Tibial nerve (tissue), 4 donors: ENCODE results near the gene TBC1D22A. TPM values are rescaled to one million over a fixed set of nuclear protein-coding genes. Genes with fewer than 3 reads are reported as not detected.

Experiments
- DNase-seq, 2 donors: peaks; one replicate each; pipeline ENCODE4 v3.0.0-alpha.2; 2019; ENCODE audit warnings: low spot score in 2 of 2
- H3K27ac ChIP-seq, 4 donors: fragments of 200-600 bp; sonication (generic) in 3 of 4; one replicate each; pipeline ENCODE4 v1.5.1; 2017 to 2019; ENCODE audit warnings: mild to moderate bottlenecking in 1 of 4
- H3K27me3 ChIP-seq, 2 donors: fragments of 200-600 bp; sonication (generic) in 1 of 2; one replicate each; pipeline versions ENCODE4 v1.5.1 to v1.6.0; 2017 to 2019
- H3K36me3 ChIP-seq, 3 donors: fragments of 200-600 bp; sonication (generic); one replicate each; pipeline ENCODE4 v1.5.1; 2018 to 2019
- H3K4me1 ChIP-seq, 4 donors: fragments of 200-600 bp; sonication (generic) in 3 of 4; one replicate each; pipeline ENCODE4 v1.5.1; 2017 to 2019
- H3K4me3 ChIP-seq, 4 donors: fragments of 200-600 bp; sonication (generic) in 3 of 4; one replicate each; pipeline ENCODE4 v1.5.1; 2017 to 2019; ENCODE audit warnings: mild to moderate bottlenecking in 1 of 4, moderate library complexity in 1 of 4
- H3K9me3 ChIP-seq, 4 donors: fragments of 200-600 bp; sonication (generic) in 3 of 4; one replicate each; pipeline ENCODE4 v1.5.1; 2017 to 2019
- CTCF ChIP-seq, 5 experiments: fragments of 200-600 bp in 3 of 5; fragments of 450-650 bp in 2 of 5; sonication (generic) in 3 of 5; IDR thresholded peaks; one replicate each; pipeline ENCODE4 v1.5.1; 2016 to 2019; ENCODE audit warnings: antibody characterized with exemption in 5 of 5, mild to moderate bottlenecking in 3 of 5, moderate library complexity in 2 of 5
- EP300 ChIP-seq, 2 donors: sonication (generic); formaldehyde crosslinking; IDR thresholded peaks; one replicate each; pipeline ENCODE4 v1.6.1; 2017; ENCODE audit warnings: antibody characterized with exemption in 2 of 2, mild to moderate bottlenecking in 1 of 2
- POLR2A ChIP-seq, 2 donors: fragments of 450-650 bp; IDR thresholded peaks; one replicate each; pipeline ENCODE4 v1.6.1; 2017; ENCODE audit warnings: antibody characterized with exemption in 2 of 2, mild to moderate bottlenecking in 2 of 2, moderate library complexity in 2 of 2
- WGBS, 2 donors: methylation state at CpG; one replicate each; pipeline ENCODE4 v1.1.5; 2018; 5-methylcytosine and 5-hydroxymethylcytosine counted together
- total RNA-seq, 4 donors: library from RNA; depleted of rRNA; stranded (reverse); fragments of >200 nt; gene quantifications; one replicate each; pipeline ENCODE4 v1.1.0, GENCODE V29; 2016

TBC1D22A gene
- total RNA-seq, 4 donors from 2014 or later, result 27.3 to 35.4 (median 29.3) TPM

GRCh38 chr22:47031628-47031915 is 269.1 kb downstream of the TBC1D22A start:
- 90 to 94% methylated on average over 6 to 7 of the region's 7 CpGs for WGBS, 2 donors
- DNase-seq, result no peak
- Histone ChIP-seq H3K4me3 (no peak overlapping the region), H3K27ac (peak overlapping the region in 1 of 4 donors; percentile 85), H3K4me1 (peaks cover 0 to 52% (median 2%) of the 10 kb centered on the region in 4 donors), H3K9me3 (no peaks in the 10 kb centered on the region), H3K36me3 (no peaks in the 10 kb centered on the region), H3K27me3 (no peaks in the 10 kb centered on the region)
- TF ChIP-seq POLR2A (IDR thresholded peaks at IDR 0.05) (no peak), EP300 (IDR thresholded peaks at IDR 0.05) (no peak), CTCF (IDR thresholded peaks at IDR 0.05) (no peak)

DNA sequence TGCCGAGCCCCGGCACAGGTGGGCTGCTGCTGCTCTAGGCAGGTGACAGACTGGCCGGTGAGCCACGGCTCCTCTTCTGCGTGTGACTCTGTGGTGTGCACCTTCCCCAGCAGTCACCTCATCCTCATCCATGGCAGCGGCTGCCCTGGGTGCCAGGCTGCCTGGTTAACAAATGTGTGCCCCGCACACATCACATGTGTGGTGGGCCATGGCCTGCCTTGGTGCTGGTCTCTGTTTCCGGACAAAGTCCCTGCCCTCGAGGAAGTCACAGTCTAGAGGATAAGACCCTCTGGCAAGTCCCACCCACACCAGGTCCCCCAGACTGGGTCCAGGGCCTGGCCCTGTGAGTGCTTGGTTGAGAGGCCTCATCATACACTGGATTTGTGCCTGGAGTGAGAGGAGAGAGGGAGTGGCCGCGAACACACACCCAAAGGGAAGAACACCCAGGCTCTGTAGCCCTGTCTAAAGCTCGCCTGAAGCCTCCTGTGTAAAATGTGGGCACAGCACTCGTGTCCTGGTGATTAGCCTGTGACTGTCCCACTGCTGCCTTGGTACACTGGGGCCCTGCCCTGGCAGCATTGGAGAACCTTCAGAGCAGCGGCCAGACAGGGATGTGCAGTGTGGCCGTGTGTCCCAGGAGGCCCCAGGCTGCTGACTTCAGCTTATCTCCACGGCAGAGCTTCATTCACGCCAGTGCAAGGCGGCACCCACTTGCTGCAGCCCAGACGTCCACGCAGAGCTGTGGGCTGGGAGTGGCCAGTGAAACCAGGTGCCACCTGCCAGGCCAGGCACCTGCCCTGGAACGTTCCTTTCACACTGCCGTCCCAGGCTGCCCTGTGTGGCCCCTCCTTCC is 269.9 kb downstream of the TBC1D22A start:
- no peaks in the 10 kb centered on the region for H3K27me3 ChIP-seq
- peaks cover 0 to 7% (median 0%) of the 10 kb centered on the region in 3 donors for H3K36me3 ChIP-seq
- no peak for TF ChIP-seq CTCF (IDR thresholded peaks at IDR 0.05)
- no peak for TF ChIP-seq POLR2A (IDR thresholded peaks at IDR 0.05)
- no peak for TF ChIP-seq EP300 (IDR thresholded peaks at IDR 0.05)
- WGBS, 2 donors, result 82 to 86% methylated on average over 18 of the region's 22 CpGs
- no peak overlapping the region for H3K4me3 ChIP-seq
- H3K9me3 ChIP-seq, result no peaks in the 10 kb centered on the region
- DNase-seq, result no peak
- H3K27ac ChIP-seq, result peak overlapping the region in 3 of 4 donors; percentile 14 to 85 (median 69)
- peaks cover 0 to 52% (median 2%) of the 10 kb centered on the region in 4 donors for H3K4me1 ChIP-seq

- 80 to 87% methylated on average over 15 of the region's 15 CpGs for WGBS, 2 donors
- no peak for DNase-seq
- Histone ChIP-seq H3K27ac (peak overlapping the region in 3 of 4 donors; percentile 14 to 85 (median 69)), H3K4me3 (no peak overlapping the region), H3K4me1 (peaks cover 0 to 52% (median 2%) of the 10 kb centered on the region in 4 donors), H3K27me3 (no peaks in the 10 kb centered on the region), H3K36me3 (peaks cover 0 to 15% (median 0%) of the 10 kb centered on the region in 3 donors), H3K9me3 (no peaks in the 10 kb centered on the region)
- TF ChIP-seq CTCF (IDR thresholded peaks at IDR 0.05) (no peak), EP300 (IDR thresholded peaks at IDR 0.05) (peak in 1 of 2 donors; percentile 21)
These were observed 270.7 kb downstream of the TBC1D22A start for GRCh38 chr22:47032956-47033647.

GRCh38 chr22:47033648-47034000 is 271.2 kb downstream of the TBC1D22A start:
- Histone ChIP-seq H3K9me3 (no peaks in the 10 kb centered on the region), H3K4me1 (peaks cover 0 to 52% (median 2%) of the 10 kb centered on the region in 4 donors), H3K36me3 (peaks cover 0 to 17% (median 0%) of the 10 kb centered on the region in 3 donors), H3K4me3 (no peak overlapping the region), H3K27ac (peak overlapping the region in 2 of 4 donors; percentile 69 to 85), H3K27me3 (no peaks in the 10 kb centered on the region)
- TF ChIP-seq EP300 (IDR thresholded peaks at IDR 0.05) (no peak), CTCF (IDR thresholded peaks at IDR 0.05) (no peak), POLR2A (IDR thresholded peaks at IDR 0.05) (no peak)
- DNase-seq, result no peak
- WGBS, 2 donors, result 93 to 96% methylated on average over 11 of the region's 11 CpGs
